HFF-Myc (cell line): Measurements from ENCODE around the gene KIR2DL3.
"Not testable (repeated sequence)": the region's sequence is repeated elsewhere in the genome, so short reads cannot be mapped to it uniquely, and the experiment has no call there.

Source experiments
- DNase-seq: peaks from one replicate; pipeline ENCODE4 v3.0.0-alpha.2; 2011; ENCODE audit warnings: low read depth; ENCODE audit errors: extremely low read depth
- H3K4me3 ChIP-seq: replicated peaks from 2 replicates; pipeline ENCODE4 v1.5.1; 2011; ENCODE audit warnings: low read depth, mild to moderate bottlenecking, control low read depth, low read length
- CTCF ChIP-seq: IDR thresholded peaks from 2 replicates; pipeline ENCODE4 v1.5.1; 2012; ENCODE audit warnings: mild to moderate bottlenecking, low read depth, low read length, control low read depth; ENCODE audit errors: missing control alignments

KIR2DL3 gene

GRCh38 chr19:54707962-54708361, 30.4 kb upstream of the KIR2DL3 start:
- DNase-seq = no peak
- H3K4me3 ChIP-seq = no peak overlapping the region
- TF ChIP-seq CTCF = no peak

- H3K4me3 ChIP-seq = no peak overlapping the region
- TF ChIP-seq CTCF = no peak
- no peak for DNase-seq
Observed at GRCh38 chr19:54708781-54709180, 29.5 kb upstream of the KIR2DL3 start.

DNA sequence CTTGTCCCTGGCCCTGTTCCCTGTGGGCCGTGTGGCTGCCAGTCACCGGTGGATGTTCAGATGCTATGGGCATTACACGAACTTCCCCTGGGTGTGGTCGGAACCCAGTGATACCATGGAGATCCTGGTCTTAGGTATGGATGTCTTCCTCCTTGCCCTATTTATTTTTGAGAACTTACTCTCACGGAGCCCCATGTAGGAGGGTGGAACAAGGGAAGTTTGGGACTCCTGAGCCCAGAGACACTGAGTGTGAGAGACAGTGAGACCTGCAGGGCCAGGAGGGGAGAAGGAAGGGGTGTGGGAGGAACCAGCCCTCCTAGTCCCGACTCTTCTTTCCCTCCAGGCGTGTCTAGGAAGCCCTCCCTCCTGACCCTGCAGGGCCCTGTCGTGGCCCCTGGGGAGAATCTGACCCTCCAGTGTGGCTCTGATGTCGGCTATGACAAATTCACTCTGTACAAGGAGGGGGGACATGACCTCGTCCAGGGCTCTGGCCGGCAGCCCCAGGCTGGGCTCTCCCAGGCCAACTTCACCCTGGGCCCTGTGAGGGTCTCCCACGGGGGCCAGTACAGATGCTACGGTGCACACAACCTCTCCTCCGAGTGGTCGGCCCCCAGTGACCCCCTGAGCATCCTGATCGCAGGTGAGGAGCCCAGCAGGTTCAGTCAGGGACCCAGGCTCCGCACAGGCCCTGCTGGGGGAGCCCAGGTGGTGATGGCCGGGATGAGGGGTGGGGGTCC, 28.9 kb upstream of the KIR2DL3 start:
- H3K4me3 ChIP-seq = no peak overlapping the region
- no peak for DNase-seq
- no peak for TF ChIP-seq CTCF

DNA sequence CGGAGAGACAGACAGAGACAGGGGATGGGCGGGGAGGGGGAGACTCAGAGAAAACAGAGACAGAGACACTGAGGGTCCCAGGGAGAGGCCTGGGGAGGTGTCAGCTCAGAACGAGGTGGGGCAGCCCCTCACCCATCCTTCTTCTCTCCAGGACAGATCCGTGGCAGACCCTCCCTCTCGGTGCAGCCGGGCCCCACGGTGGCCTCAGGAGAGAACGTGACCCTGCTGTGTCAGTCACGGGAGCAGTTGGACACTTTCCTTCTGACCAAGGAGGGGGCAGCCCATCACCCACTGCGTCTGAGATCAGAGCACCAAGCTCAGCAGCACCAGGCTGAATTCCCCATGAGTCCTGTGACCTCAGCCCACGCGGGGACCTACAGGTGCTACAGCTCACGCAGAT, 28.4 kb upstream of the KIR2DL3 start:
- not testable (repeated sequence) for DNase-seq

DNA sequence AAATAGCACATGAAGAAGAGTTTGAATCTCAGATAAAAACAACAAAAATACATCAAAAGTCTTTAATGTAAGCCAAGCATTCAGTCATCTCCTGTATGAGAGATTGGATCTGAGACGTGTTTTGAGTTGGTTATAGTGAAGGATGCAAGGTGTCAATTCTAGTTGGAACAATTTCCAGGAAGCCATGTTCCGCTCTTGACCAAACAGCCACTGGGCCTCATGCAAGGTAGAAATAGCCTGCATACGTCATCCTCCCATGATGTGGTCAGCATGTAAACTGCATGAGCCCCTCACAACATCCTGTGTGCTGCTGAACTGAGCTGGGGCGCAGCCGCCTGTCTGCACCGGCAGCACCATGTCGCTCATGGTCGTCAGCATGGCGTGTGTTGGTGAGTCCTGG, 14.2 kb upstream of the KIR2DL3 start, which contains the start of gene KIR3DL3:
KIR3DL3 (plus strand) TSS at position 301 of the 400 bp plus-strand sequence; CDS start at position 356, 55 bp downstream.
- no peak within 1 kb of the TSS for H3K4me3 ChIP-seq
- TF ChIP-seq CTCF = no peak
- no peak for DNase-seq

More for the DNA sequence above, 28.4 kb upstream of the KIR2DL3 start:
- not testable (repeated sequence) for H3K4me3 ChIP-seq

DNA sequence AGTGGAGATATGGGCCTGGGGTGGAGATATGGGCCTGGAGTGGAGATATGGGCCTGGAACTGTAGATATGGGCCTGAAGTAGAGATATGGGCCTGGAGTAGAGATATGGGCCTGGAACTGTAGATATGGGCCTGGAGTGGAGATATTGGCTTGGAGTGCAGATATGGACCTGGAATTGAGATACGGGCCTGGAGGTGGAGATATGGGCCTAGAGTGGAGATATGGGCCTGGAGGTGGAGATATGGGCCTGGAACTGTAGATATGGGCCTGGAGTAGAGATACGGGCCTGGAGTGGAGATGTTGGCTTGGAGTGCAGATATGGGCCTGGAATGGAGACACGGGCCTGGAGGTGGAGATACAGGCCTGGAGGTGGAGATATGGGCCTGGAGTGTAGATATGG, 13.7 kb upstream of the KIR2DL3 start:
- TF ChIP-seq CTCF = no peak
- H3K4me3 ChIP-seq = no peak overlapping the region
- no peak for DNase-seq

DNA sequence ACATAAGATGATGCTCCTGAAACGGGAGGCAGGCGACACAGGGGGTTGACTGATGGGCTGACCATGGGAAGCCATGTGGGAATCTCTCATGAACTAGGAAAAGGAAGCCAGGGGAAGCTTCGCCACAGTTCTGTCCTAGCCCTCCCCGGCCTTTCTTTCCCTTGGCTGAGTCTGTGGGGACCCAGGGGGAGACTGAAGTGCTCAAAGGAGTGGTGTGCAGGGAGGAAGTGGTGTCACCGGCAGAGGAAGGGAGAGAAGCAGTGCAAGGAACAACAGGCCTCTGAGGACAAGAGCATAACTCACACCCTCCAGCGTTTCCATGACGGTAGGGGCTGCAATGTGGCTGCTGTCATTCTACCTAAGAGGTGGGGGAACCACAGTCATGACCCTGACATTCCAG, 13.0 kb upstream of the KIR2DL3 start:
- TF ChIP-seq CTCF = no peak
- H3K4me3 ChIP-seq = no peak overlapping the region
- DNase-seq = no peak
